Activated CD4-positive, alpha-beta T cell treated with anti-CD3 and anti-CD28 coated beads, Interleukin-2, Interleukin-4, amounts not matched to agents 100 ng/mL and 50 ng/mL, durations not matched to agents 16 hours and 8 hours (primary cell): ENCODE data around the gene IQSEC1.

Source experiments
- DNase-seq: peaks from one replicate; pipeline ENCODE4 v3.0.0-alpha.2; 2020; ENCODE audit warnings: low spot score

IQSEC1 gene

DNA sequence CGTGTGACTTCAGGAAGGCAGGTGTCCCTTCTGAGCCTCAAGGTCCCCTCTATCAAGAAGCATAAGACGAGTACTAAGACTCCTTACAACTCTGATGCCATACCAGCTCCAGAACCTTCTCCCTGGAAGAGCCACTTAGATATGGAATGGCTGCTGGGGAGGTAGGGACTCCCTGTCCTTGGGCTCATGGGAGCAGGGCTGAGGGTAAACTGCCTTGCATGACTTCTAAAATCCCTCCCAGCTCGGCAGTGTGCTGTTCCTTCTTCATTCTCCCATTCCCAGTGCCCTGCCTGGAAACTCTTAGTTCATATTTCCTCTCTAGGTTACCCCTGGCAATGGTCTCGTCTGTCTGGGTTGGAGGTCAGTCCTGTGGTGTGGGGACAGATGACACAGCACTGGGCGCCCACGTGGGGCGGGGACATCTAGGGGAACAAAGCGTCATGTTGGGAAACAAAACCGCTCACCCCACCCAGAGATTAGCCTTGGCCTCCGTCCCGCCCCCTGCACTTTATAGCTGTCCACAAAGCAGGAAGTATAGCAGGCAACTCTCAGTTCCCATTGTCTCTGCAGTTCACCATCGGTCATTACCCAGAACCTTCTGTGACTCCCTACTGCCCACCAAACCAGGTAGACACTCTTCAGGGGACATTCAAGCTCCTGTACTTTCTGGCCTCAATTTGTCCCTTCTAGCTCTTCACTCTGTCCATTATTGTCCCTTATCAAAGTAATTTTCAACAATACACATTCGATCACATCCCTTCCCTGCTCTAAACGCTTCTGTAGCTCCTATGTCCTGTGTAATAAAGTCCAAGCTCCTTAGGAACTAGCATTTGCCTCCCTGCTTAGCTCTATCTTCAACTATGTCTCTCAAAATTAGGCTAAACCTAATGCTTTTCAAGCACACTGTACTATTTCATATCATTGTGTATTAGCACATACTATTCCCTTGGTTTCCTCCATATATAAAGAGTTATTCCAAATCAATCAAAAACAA lies 73.8 kb downstream of the IQSEC1 start:
- no peak for DNase-seq

DNA sequence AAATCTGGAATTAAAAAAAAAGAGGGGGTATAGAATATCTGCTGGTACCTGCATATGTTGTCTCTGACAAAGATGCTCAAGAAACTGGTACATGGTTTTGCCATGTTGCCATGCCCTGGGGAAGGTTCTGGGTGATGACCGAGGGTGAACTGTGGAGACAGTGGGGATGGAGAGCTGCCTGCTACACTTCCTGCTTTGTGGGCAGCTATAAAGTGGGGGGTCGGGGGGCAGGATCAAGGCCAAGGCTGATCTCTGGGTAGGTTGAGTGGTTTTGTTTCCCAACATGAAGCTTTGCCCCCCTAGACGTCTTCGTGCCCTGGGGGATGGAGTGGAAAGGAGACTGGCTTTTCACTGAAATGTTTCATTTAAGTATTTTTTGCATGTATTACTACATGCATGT lies 74.6 kb downstream of the IQSEC1 start:
- DNase-seq: no peak

DNA sequence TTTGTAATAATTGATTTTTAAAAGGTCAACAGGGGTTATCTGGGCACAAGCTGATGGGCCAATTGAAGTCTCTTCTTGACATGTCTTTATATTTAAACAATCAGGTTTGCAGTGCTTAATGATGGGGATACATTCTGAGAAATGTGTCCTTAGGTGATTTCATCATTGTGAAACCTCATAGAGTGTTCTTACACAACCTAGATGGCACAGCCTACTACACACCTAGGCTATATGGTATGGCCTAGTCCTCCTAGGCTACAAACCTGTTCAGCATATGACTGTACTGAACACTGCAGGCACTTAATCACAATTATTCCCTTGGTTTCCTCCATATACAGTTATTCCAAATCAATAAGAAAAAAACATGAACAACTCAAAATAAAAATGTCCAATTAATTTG lies 75.8 kb downstream of the IQSEC1 start:
- no peak for DNase-seq

DNA sequence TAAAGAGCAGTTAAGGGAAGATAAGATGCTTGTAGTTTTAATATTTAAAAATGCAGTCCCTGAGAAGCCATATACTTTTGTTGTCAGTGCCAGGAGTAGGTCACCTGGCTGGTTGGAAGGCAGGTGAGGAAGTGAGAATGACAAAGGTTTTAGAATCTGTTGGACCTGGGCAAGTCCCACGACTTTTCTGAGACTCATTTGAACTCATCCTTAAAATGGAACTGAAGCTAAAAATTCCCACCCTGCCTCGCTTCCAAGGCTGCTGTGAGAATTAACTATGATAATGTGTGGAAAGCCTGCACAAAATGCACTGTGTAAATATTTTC lies 77.1 kb downstream of the IQSEC1 start:
- no peak for DNase-seq

DNA sequence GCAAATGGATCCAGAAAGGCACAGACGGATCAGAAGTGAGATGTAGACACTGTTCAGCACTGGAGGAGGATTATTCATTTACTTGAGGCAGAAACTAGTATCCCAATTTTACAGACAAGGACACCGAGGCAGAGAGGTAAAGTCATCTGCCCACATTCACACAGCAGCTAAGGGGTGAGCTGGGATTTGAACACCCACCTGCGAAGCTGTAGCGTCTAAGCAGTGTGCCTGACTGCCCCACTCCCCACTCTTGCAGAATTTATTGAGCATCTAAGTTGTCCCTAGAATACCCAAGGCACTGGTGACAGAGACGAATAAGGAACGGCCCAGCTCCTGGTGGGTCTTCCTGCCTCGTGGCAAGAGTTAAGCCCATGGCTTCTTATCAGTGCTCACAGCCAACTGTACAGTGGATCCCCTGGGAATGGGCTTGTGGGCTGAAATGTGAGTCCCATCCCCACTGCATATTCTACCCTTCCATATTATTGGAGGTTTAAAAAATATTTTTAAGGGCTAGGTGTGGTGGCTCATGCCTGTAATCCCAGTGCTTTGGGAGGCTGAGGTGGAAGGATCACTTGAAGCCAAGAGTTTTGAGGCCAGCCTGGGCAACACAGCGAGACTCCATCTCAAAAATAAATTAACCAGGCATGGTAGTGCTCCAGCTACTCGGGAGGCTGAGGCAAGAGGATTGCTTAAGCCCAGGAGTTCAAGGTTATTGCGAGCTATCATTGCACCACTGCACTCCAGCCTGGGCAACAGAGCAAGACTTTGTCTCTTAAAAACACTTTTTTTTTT lies 77.6 kb downstream of the IQSEC1 start:
- no peak for DNase-seq

DNA sequence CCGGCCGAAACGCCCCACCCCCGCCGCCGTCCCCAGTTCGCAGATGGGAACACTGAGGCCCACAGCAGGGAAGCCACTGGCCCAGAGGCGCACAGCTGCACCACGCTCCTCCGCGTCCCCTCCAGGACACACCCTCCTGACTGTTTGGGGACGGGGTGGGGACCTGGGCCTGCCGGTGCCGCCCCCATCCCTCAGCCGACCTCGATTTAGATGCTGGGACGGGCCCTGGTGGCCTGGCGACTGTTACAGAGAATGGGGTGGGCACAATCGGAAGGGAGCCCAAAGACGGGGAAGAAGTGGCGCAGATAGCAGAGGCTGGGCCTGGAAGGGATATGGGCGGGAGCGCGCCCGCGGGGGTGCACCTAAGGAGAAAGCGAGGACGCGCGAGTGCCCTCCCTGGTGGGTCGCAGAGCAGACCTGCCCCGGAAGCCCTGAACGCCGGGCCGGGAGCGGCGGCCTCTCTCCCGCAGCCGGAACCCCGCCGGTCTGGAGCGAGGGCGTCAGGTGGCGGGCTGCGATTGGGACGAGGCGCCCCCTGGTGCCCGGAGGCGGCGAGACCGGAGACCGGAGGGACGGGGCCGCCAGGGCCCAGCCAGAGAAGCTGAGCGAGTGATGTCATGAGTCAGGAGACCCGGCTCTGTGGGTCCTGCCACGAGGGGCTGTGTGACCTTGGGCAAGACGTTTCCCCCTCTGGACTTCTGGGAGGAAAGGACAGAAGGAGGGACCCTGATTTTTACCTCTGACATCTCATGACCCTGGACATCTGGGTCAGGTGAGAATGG lies 78.4 kb downstream of the IQSEC1 start:
- DNase-seq: peak; percentile 85

DNA sequence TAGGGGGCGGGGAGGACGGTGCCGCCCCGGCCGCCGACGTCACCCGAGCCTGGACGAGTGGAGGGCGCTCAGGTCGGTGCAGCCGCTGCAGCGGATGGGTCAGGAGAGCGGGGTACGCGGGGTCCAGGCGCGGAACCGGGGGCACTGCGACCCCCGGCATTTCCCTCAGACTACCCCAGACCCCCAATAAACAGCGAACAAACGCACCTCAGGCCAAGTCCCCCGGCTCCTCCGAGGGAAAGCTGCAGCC lies 78.9 kb downstream of the IQSEC1 start:
- DNase-seq: no peak

DNA sequence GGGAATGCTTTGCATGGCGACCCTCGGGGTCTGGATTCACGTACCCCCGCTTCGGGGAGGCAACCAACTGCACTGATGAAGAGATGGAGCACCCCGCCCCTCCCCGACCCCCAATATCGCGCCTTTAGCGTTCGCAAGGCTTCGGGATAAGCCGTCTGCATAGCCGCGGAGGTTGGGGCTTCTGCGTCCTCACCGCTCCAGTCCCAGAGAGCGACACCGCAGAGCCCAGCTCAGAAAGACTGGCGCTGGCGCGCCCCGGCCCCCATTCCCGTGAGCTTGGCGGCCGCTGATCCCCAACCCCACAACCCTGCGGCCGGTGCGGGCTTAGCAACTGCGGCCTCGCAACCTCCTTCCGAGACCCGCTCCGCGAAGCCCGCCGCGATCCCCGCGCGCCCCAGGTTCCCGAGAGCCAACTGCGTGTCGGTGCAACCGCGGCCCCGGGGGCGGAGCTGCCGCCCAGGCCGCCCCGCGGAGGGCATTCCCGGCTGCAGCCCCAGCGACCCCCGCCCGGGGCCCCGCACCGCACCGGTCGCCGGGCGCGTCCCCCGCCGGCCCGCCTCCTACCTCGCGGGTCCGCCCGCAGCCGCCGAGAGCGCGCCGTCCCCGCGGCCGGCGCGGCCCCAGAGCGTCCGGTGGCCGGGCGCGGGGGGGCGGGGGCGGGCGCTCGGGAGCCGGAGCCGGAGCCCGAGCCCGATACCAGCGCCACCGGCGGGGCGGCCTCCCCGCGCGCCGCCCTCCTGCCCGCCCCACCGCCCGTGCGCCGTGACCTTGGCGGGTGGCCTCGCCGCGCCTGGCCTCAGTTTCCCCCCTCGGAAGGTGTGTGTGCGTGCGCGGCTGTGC lies 79.5 kb downstream of the IQSEC1 start:
- no peak for DNase-seq

DNA sequence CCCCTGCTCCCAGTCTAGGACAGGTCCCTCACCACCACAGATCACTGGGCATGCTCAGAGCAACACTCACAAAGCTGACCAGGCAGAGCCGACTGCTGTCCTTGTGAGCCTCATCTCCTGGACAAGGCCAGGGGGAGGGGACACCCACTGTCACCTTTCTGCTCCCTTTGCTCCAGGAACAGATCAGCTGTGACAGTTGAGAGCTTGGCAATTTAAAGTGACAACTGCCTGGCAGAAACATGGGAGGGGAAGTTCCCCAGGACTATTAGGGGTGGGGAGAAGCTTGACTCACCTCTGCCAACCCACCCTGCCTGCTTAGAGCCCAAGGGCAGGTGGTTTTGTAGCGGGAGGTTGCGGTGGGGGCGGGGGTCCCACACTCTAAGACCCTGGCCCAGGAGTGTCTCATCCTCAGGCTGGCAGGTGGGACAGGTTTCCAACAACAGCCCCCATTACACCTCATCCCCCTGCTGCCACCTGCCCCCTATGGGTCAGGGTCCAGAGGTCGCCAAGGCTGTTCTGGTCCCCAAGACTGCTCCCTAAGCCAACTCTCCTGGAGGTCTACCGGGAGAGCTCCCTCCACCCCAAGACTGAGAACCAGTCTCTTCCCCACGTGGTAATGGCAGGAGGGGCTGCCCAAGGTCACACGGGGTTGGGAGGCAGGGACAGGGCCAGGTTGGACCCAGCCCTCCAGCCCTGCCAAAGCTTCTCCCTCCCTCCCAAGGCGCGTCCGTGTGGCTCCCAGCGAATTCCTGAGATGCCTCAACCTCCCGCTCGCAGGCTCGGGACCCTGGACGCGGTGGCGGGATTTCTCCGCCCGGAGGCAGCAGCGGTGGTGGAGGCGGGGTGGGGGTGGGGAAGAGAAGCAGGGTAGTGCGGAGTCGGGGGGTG lies 80.4 kb downstream of the IQSEC1 start:
- DNase-seq: no peak

DNA sequence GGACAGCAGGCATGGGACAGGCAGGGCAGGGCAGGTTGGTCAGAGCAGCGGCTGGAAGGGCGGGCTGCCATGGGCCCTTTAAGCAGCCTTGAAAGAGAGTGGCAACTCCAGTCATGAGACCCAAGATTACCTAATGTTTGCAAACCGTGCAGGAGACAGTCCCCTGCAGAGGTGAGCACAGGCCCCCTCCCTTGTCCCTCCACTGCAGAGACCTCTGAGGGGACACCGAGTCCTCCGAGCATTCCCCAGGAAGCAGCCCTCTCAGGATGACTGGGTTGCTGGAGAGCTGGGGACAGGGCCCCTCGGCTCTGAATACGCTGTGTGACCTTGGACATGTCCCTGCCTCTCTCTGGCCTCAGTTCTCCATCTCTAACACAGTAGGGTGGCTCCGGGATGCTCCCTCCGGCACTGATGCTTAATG lies 81.4 kb downstream of the IQSEC1 start:
- no peak for DNase-seq

DNA sequence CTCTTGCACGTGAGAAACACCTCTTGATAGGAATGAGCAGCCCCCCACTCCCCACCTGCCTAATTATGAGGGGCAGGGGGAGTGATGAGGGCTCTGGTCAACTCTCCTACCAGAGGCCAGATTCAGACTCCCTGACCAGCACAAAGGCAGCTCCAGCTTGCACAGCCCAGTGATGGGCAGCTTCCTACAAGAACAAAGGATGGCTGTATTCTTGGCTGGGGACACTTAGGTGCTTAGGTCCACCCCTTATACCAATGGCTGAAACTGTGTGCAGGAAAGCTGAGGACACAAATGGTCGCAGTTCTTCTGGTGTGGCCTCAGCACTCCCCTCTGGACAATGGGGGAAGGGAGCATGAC lies 81.8 kb downstream of the IQSEC1 start:
- no peak for DNase-seq

DNA sequence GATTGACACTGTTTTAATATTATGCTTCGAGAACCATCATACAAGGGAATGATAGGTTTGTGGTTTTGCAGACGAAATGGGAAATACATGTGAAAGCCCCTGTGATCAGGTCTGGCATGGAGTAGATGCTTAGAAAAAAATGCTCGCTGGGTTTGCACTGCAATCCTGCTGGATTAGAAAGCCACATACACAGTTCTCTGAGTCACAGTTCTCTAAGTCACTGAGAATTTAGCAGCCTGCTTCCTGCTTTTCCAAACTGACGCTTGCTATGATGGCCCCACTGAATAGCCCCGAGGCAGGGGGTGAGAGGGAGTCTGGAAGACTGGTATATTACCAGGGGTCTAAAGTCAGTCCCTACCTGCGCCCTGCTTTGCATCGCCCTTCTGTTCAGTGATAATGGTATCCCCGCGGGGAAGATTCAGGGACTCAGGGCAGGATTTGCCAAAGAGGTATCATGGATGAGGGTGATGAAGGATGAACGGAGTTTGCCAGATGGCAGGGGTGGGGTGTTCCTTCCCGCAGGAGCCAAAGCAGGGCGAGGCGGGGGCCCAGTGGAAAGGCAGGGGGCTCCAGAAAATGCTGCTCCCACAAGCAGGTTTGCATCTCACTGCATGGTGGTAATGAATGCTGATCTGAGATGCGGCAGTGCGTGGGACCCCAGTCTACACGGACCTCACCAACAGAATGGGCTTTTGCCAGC lies 82.3 kb downstream of the IQSEC1 start:
- DNase-seq: no peak

DNA sequence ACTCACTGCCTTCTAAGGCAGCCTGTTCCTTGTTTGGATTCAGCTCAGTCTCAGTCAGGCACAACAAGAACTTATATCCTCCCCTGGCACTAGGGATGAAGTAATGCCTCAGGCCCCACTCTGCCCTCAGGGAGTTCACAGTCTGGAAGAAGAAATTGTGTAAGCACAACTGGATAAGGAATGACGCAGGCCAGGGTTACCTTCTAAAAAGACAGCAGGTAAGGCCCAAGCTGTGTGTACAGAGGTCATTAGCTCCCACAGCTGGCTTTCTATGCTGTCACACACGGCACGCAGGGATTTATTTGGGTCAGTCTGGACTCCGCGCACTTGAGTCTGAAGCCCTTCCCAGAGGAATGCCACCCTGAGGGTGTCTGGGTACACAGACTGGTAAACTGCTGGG lies 82.9 kb downstream of the IQSEC1 start:
- no peak for DNase-seq

DNA sequence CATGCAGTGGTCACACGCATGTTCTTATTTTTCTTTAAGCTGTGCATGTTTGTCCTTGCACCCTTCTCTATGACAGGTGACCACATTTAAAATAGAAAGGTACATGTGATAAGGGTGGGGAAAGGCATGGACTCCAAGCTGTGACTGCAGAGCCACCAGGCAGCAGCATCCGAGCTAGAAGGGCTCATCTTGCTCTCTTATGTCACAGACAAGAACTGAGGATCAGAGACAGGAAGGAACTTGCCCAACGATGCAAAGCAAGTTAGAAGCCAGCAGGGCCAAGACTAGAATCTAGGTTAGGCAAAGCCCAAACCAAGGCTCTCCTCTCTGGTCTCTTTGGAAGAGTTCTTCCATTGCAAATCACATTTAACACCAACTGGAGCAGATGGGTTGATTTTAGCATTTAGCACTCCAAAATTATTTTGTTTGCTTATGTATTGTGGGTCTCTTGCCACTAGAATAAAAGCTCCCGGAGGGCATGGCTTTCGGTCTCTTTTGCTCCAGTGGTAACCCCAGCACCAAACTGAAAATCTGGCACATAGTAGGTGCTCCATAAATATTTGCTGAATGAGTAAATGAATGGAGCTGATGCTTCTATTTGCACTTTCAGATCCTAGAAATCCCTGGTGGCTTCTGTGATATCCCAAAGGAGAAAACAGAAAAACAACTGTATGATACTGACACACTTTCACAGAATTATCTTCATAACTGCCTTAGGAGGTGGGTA lies 84.3 kb downstream of the IQSEC1 start:
- DNase-seq: no peak

DNA sequence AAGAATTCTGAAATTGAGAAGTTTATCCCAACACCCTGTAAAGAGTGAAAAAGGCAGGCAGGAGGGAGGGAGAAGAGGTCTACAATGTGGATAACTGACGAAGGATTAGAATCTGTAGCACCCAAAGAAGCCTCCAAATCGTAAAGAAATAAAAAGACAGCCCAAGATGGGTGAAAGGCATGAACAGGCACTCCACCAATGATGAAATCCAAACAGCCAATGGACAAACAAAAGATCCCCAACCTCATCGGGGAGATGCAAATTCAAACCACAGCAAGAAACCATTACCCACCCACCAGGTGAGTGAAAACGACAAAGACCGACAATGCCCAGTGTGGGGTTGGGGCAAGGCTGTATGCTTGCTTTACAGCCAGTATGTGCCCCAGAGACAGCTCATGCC lies 85.6 kb downstream of the IQSEC1 start:
- DNase-seq: no peak

DNA sequence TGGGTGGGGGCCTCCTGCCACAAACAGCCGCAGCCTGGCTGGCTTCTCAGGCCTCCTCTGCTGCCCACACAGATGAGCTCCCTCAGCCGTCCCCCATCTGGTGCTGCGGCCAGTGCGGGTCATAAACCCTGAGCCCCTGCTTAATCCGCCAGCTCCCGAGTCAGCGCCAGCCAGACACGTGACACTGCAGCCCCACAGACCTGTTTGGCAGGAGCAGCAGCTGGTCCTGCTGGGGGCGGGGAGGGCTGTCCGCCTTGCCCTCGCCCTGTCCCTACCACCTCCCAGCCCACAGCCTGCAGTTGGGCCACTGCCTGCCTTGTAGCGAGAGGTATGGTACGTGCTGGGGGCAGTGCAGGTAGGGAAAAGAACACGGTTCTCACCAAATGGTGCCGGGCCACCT lies 86.2 kb downstream of the IQSEC1 start:
- DNase-seq: no peak

DNA sequence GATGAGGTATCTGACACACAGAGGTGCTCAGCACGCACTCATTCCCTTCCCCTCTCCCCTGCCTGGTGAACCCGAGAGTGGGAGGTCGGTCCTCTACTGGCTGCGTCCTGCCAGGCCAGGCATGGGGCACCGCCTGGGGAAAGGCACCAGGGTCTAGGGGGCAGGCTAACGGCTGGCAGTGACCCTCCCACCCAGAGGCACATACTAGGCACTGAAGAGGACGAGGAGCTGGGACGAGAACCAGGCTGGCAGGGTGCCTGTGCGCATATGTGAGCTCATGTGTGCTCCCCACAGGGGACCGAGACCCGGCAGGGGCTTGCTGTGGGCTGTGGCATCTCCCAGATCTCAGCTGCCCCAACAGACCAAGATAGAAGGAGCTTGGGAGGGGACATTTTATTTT lies 86.7 kb downstream of the IQSEC1 start:
- no peak for DNase-seq

DNA sequence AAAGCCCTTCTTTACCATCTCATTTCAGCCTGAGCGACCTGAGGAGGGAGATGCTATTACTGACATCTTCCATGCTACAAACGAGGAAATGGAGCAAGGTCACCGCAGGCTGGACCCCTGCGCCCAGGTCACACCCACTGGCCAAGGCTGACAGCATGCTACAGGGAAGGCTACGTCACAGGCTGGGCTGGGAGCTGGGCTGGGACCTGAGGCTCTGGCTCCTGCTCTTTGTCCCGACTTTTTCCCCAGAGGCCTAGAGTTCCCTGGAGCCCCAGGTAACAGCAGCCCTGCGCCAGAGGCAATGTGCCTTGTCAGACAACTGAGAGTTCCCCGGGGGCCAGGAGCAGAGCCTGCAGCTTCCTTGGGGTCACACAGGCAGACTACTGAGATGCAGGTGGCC lies 87.2 kb downstream of the IQSEC1 start:
- DNase-seq: no peak

DNA sequence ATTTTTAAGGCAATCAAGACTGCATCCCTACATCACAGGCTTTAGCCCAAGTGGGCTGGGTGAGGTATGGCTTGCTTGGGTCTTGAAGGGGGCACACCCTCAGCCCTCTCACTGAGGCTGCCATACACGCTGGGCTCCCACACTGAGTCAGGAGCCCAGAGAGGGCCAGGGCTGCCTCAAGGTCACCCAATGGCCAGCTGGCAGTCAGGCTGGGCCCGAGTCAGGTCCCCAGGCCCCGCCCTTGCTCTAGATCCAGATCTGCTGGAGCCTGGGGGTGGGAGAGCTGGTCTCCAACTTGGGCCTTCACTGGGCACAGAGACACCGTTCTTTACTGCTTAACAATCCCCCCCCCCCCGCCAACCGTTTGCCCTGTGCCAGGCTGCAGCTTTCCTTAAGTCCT lies 88.1 kb downstream of the IQSEC1 start:
- no peak for DNase-seq
